ENCODE results near the gene SLC12A7. TPM values are rescaled to one million over a fixed set of nuclear protein-coding genes. Genes with fewer than 3 reads are reported as not detected.

SLC12A7 gene
- total RNA-seq, 1 donor from 2014 or later = 30.5 TPM

GRCh38 chr5:1074226-1074625 lies 37.6 kb downstream of the SLC12A7 start:
- no peaks in the 10 kb centered on the region for H3K9me3 Mint-ChIP-seq (ENCODE audit: unreplicated experiment)
- peaks cover 4% of the 10 kb centered on the region for H3K36me3 Mint-ChIP-seq (ENCODE audit: low read depth, unreplicated experiment)
- H3K27me3 Mint-ChIP-seq (ENCODE audit: low read depth, unreplicated experiment) = no peaks in the 10 kb centered on the region
- no peaks in the 10 kb centered on the region for H3K4me1 ChIP-seq (ENCODE audit: insufficient read depth, low read length)
- no peaks in the 10 kb centered on the region for H3K79me2 ChIP-seq (ENCODE audit: insufficient read depth, low read length)
- no peaks in the 10 kb centered on the region for H3K9me3 ChIP-seq (ENCODE audit: insufficient read depth, low read depth, low read length)
- no peak overlapping the region for H3K4me3 ChIP-seq (ENCODE audit: insufficient read depth, low read depth, low read length)
- H3K9ac ChIP-seq (ENCODE audit: low read length) = no peak overlapping the region
- no peak overlapping the region for H3K4me3 Mint-ChIP-seq (ENCODE audit: unreplicated experiment)
- no peaks in the 10 kb centered on the region for H3K36me3 ChIP-seq (ENCODE audit: insufficient read depth, low read length)
- no peak overlapping the region for H3K27ac ChIP-seq (ENCODE audit: low read depth, low read length)
- DNase-seq (ENCODE audit: low read depth) (no peak), FAIRE-seq (no peak)
- H3K27me3 ChIP-seq (ENCODE audit: insufficient read depth, low read length) = no peaks in the 10 kb centered on the region
- H3K4me2 ChIP-seq (ENCODE audit: low read length) = no peak overlapping the region
- no peak overlapping the region for H3K27ac Mint-ChIP-seq (ENCODE audit: unreplicated experiment)
- H3K4me1 Mint-ChIP-seq (ENCODE audit: low read depth, unreplicated experiment) = no peaks in the 10 kb centered on the region
- TF ChIP-seq CTCF (IDR thresholded peaks at IDR 0.05; ENCODE audit: insufficient read depth, low read depth, low read length) = no peak
- TF ChIP-seq EZH2 (IDR thresholded peaks at IDR 0.05; ENCODE audit: insufficient read depth, low read length) = no peak
- H2AFZ ChIP-seq (ENCODE audit: low read depth, low read length) = no peak overlapping the region
- no peaks in the 10 kb centered on the region for H4K20me1 ChIP-seq (ENCODE audit: insufficient read depth, low read length)

GRCh38 chr5:1073239-1074102 lies 38.4 kb downstream of the SLC12A7 start:
- Mint-ChIP-seq H3K27me3 (ENCODE audit: low read depth, unreplicated experiment) (no peaks in the 10 kb centered on the region), H3K4me3 (ENCODE audit: unreplicated experiment) (no peak overlapping the region), H3K27ac (ENCODE audit: unreplicated experiment) (peak overlapping the region; percentile 58), H3K4me1 (ENCODE audit: low read depth, unreplicated experiment) (no peaks in the 10 kb centered on the region), H3K9me3 (ENCODE audit: unreplicated experiment) (no peaks in the 10 kb centered on the region), H3K36me3 (ENCODE audit: low read depth, unreplicated experiment) (peaks cover 6% of the 10 kb centered on the region)
- no peaks in the 10 kb centered on the region for H3K4me1 ChIP-seq (ENCODE audit: insufficient read depth, low read length)
- no peak overlapping the region for H3K4me2 ChIP-seq (ENCODE audit: low read length)
- TF ChIP-seq CTCF (IDR thresholded peaks at IDR 0.05; ENCODE audit: insufficient read depth, low read depth, low read length) (no peak), EZH2 (IDR thresholded peaks at IDR 0.05; ENCODE audit: insufficient read depth, low read length) (no peak)
- H2AFZ ChIP-seq (ENCODE audit: low read depth, low read length) = no peak overlapping the region
- H3K36me3 ChIP-seq (ENCODE audit: insufficient read depth, low read length) = no peaks in the 10 kb centered on the region
- H3K27me3 ChIP-seq (ENCODE audit: insufficient read depth, low read length) = no peaks in the 10 kb centered on the region
- no peak overlapping the region for H3K27ac ChIP-seq (ENCODE audit: low read depth, low read length)
- H3K4me3 ChIP-seq (ENCODE audit: insufficient read depth, low read depth, low read length) = no peak overlapping the region
- DNase-seq (ENCODE audit: low read depth) = no peak
- no peaks in the 10 kb centered on the region for H4K20me1 ChIP-seq (ENCODE audit: insufficient read depth, low read length)
- H3K79me2 ChIP-seq (ENCODE audit: insufficient read depth, low read length) = no peaks in the 10 kb centered on the region
- no peak overlapping the region for H3K9ac ChIP-seq (ENCODE audit: low read length)
- no peak for FAIRE-seq
- H3K9me3 ChIP-seq (ENCODE audit: insufficient read depth, low read depth, low read length) = no peaks in the 10 kb centered on the region

GRCh38 chr5:1069720-1070088 lies 42.2 kb downstream of the SLC12A7 start:
- no peaks in the 10 kb centered on the region for H3K9me3 Mint-ChIP-seq (ENCODE audit: unreplicated experiment)
- H3K36me3 ChIP-seq (ENCODE audit: insufficient read depth, low read length) = no peaks in the 10 kb centered on the region
- peaks cover 1% of the 10 kb centered on the region for H3K27me3 Mint-ChIP-seq (ENCODE audit: low read depth, unreplicated experiment)
- no peaks in the 10 kb centered on the region for H4K20me1 ChIP-seq (ENCODE audit: insufficient read depth, low read length)
- no peak overlapping the region for H3K27ac ChIP-seq (ENCODE audit: low read depth, low read length)
- H3K79me2 ChIP-seq (ENCODE audit: insufficient read depth, low read length) = no peaks in the 10 kb centered on the region
- no peaks in the 10 kb centered on the region for H3K4me1 ChIP-seq (ENCODE audit: insufficient read depth, low read length)
- no peak overlapping the region for H3K27ac Mint-ChIP-seq (ENCODE audit: unreplicated experiment)
- DNase-seq (ENCODE audit: low read depth) (no peak), FAIRE-seq (no peak)
- no peaks in the 10 kb centered on the region for H3K4me1 Mint-ChIP-seq (ENCODE audit: low read depth, unreplicated experiment)
- TF ChIP-seq EZH2 (IDR thresholded peaks at IDR 0.05; ENCODE audit: insufficient read depth, low read length) = no peak
- no peak for TF ChIP-seq CTCF (IDR thresholded peaks at IDR 0.05; ENCODE audit: insufficient read depth, low read depth, low read length)
- no peak overlapping the region for H3K9ac ChIP-seq (ENCODE audit: low read length)
- H2AFZ ChIP-seq (ENCODE audit: low read depth, low read length) = no peak overlapping the region
- no peak overlapping the region for H3K4me3 Mint-ChIP-seq (ENCODE audit: unreplicated experiment)
- peaks cover 7% of the 10 kb centered on the region for H3K36me3 Mint-ChIP-seq (ENCODE audit: low read depth, unreplicated experiment)
- no peaks in the 10 kb centered on the region for H3K27me3 ChIP-seq (ENCODE audit: insufficient read depth, low read length)
- H3K4me3 ChIP-seq (ENCODE audit: insufficient read depth, low read depth, low read length) = no peak overlapping the region
- no peaks in the 10 kb centered on the region for H3K9me3 ChIP-seq (ENCODE audit: insufficient read depth, low read depth, low read length)
- H3K4me2 ChIP-seq (ENCODE audit: low read length) = no peak overlapping the region

All from astrocyte (in vitro differentiated cells and primary cell).